ENCODE measurements around the gene ARID5B. TPM values are rescaled to one million over a fixed set of nuclear protein-coding genes. Genes with fewer than 3 reads are reported as not detected.

ARID5B gene
- total and polyA plus RNA-seq, 5 donors = 13.7 to 31.8 (median 19.3) TPM

GRCh38 chr10:62056219-62056618, 154.7 kb downstream of the ARID5B start:
- WGBS = 85% methylated on average over 2 of the region's 2 CpGs
- no peak overlapping the region for H3K4me3 ChIP-seq (ENCODE audit: low read length)
- no peak for DNase-seq
- no peak for ATAC-seq
- H3K9me3 ChIP-seq (ENCODE audit: control insufficient read depth, low read length) = no peaks in the 10 kb centered on the region
- H3K4me1 ChIP-seq (ENCODE audit: control insufficient read depth, insufficient read depth, low read length) = peaks cover 15% of the 10 kb centered on the region
- intact Hi-C loops (cut with DNase I) = no loop called here
- H3K27me3 ChIP-seq (ENCODE audit: control insufficient read depth, insufficient read depth) = no peaks in the 10 kb centered on the region
- peak overlapping the region; percentile 82 for H3K27ac ChIP-seq (ENCODE audit: low read length)

GRCh38 chr10:62056698-62057097, 155.2 kb downstream of the ARID5B start:
- intact Hi-C loops (cut with DNase I) = no loop called here
- peak overlapping the region; percentile 100 for H3K27ac ChIP-seq (ENCODE audit: low read length)
- no peak for DNase-seq
- H3K27me3 ChIP-seq (ENCODE audit: control insufficient read depth, insufficient read depth) = no peaks in the 10 kb centered on the region
- H3K4me1 ChIP-seq (ENCODE audit: control insufficient read depth, insufficient read depth, low read length) = peaks cover 19% of the 10 kb centered on the region
- 39% methylated on average over 3 of the region's 3 CpGs for WGBS
- H3K4me3 ChIP-seq (ENCODE audit: low read length) = peak overlapping the region; percentile 29
- peak; percentile 3 to 15 for ATAC-seq
- no peaks in the 10 kb centered on the region for H3K9me3 ChIP-seq (ENCODE audit: control insufficient read depth, low read length)

DNA sequence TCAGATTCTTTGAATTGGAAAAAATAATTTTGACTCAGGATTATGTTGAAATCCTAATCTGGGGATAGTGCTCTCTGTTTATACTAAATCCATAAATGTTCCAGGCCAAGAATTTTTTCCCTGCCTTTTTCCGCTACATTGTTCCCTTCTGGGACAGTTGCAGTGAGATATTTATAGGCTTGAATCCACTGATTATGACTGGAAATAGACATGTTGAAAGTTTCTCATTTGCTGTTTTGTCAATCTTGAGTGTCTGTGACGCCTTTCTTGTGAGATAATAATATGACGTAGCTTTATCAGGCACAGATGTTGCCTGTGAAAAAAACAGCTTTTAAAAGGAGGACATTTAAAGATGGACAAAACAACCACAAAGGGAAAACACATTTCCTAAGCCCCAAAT, 155.9 kb downstream of the ARID5B start:
- Histone ChIP-seq H3K27ac (ENCODE audit: low read length) (no peak overlapping the region), H3K4me1 (ENCODE audit: control insufficient read depth, insufficient read depth, low read length) (peaks cover 16% of the 10 kb centered on the region), H3K4me3 (ENCODE audit: low read length) (peak overlapping the region; percentile 29), H3K9me3 (ENCODE audit: control insufficient read depth, low read length) (no peaks in the 10 kb centered on the region), H3K27me3 (ENCODE audit: control insufficient read depth, insufficient read depth) (no peaks in the 10 kb centered on the region)
- 11% methylated on average over 3 of the region's 3 CpGs for WGBS
- intact Hi-C loops (cut with DNase I) = no loop called here
- ATAC-seq = peak; percentile 85 to 89
- no peak for DNase-seq

- ATAC-seq = no peak
- Histone ChIP-seq H3K27ac (ENCODE audit: low read length) (peak overlapping the region; percentile 64), H3K4me1 (ENCODE audit: control insufficient read depth, insufficient read depth, low read length) (peaks cover 11% of the 10 kb centered on the region), H3K27me3 (ENCODE audit: control insufficient read depth, insufficient read depth) (no peaks in the 10 kb centered on the region), H3K9me3 (ENCODE audit: control insufficient read depth, low read length) (no peaks in the 10 kb centered on the region), H3K4me3 (ENCODE audit: low read length) (peak overlapping the region; percentile 22)
- intact Hi-C loops (cut with DNase I) = no loop called here
- DNase-seq = no peak
- WGBS = 61% methylated on average over 5 of the region's 5 CpGs
Observed at GRCh38 chr10:62057850-62058249, 156.4 kb downstream of the ARID5B start.

- ATAC-seq (no peak), DNase-seq (no peak)
- H3K27ac ChIP-seq (ENCODE audit: low read length) = peak overlapping the region; percentile 14
- H3K4me3 ChIP-seq (ENCODE audit: low read length) = no peak overlapping the region
- no peaks in the 10 kb centered on the region for H3K27me3 ChIP-seq (ENCODE audit: control insufficient read depth, insufficient read depth)
- WGBS = 54% methylated on average over 2 of the region's 2 CpGs
- no peaks in the 10 kb centered on the region for H3K9me3 ChIP-seq (ENCODE audit: control insufficient read depth, low read length)
- peaks cover 10% of the 10 kb centered on the region for H3K4me1 ChIP-seq (ENCODE audit: control insufficient read depth, insufficient read depth, low read length)
- intact Hi-C loops (cut with DNase I) = no loop called here
Observed at GRCh38 chr10:62058476-62058875, 157.0 kb downstream of the ARID5B start.

DNA sequence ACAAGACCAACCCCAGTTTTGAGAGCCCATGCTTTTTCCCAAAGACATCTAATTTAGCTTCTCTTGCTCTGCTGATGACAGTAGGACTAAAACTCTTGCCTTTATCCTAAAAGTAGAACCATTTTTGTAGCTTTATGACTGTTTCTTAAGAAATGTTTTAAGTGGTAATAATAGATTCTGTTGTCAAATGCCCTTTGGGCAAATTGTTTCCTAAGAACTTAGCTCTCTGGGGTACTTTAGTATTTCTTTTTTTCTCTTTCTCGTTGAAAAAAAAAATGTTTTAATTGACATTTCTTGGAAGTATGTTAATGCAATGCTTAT, 157.4 kb downstream of the ARID5B start:
- intact Hi-C loops (cut with DNase I) = no loop called here

GRCh38 chr10:62059217-62059920, 157.9 kb downstream of the ARID5B start:
- peak overlapping the region; percentile 67 for H3K27ac ChIP-seq (ENCODE audit: low read length)
- H3K4me1 ChIP-seq (ENCODE audit: control insufficient read depth, insufficient read depth, low read length) = peaks cover 14% of the 10 kb centered on the region
- H3K27me3 ChIP-seq (ENCODE audit: control insufficient read depth, insufficient read depth) = no peaks in the 10 kb centered on the region
- DNase-seq = no peak
- 32% methylated on average over 4 of the region's 4 CpGs for WGBS
- no peak for ATAC-seq
- peak overlapping the region; percentile 30 for H3K4me3 ChIP-seq (ENCODE audit: low read length)
- no peaks in the 10 kb centered on the region for H3K9me3 ChIP-seq (ENCODE audit: control insufficient read depth, low read length)
- intact Hi-C loops (cut with DNase I) = no loop called here

More for the DNA sequence above, 157.4 kb downstream of the ARID5B start:
- ATAC-seq (no peak), DNase-seq (no peak)
- Histone ChIP-seq H3K27me3 (ENCODE audit: control insufficient read depth, insufficient read depth) (no peaks in the 10 kb centered on the region), H3K9me3 (ENCODE audit: control insufficient read depth, low read length) (no peaks in the 10 kb centered on the region), H3K4me3 (ENCODE audit: low read length) (no peak overlapping the region), H3K27ac (ENCODE audit: low read length) (no peak overlapping the region), H3K4me1 (ENCODE audit: control insufficient read depth, insufficient read depth, low read length) (peaks cover 13% of the 10 kb centered on the region)
- 14% methylated on average over 1 of the region's 1 CpG for WGBS

DNA sequence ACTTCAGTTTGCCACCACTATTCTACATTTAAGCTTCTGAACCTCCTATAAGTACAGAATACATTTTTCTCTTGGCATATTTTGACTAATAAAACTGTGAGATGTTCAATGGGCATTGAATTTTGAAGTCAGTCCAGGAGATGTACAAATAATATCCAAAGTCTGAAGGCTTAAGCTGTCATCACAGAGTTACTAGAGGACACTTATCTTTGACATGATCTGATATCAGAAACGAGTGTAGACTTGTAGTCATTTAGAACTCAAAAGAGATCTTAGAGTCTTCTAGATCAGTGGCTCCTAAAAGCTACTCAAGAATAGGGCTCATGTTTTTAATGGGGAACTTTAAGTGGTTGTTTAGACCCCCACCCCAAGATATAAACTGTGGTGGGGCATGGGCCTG, 160.5 kb downstream of the ARID5B start:
- no peaks in the 10 kb centered on the region for H3K27me3 ChIP-seq (ENCODE audit: control insufficient read depth, insufficient read depth)
- ATAC-seq (no peak), DNase-seq (no peak)
- peaks cover 7% of the 10 kb centered on the region for H3K4me1 ChIP-seq (ENCODE audit: control insufficient read depth, insufficient read depth, low read length)
- no peaks in the 10 kb centered on the region for H3K9me3 ChIP-seq (ENCODE audit: control insufficient read depth, low read length)
- intact Hi-C loops (cut with DNase I) = no loop called here
- WGBS = 37% methylated on average over 1 of the region's 1 CpG
- no peak overlapping the region for H3K4me3 ChIP-seq (ENCODE audit: low read length)
- no peak overlapping the region for H3K27ac ChIP-seq (ENCODE audit: low read length)

DNA sequence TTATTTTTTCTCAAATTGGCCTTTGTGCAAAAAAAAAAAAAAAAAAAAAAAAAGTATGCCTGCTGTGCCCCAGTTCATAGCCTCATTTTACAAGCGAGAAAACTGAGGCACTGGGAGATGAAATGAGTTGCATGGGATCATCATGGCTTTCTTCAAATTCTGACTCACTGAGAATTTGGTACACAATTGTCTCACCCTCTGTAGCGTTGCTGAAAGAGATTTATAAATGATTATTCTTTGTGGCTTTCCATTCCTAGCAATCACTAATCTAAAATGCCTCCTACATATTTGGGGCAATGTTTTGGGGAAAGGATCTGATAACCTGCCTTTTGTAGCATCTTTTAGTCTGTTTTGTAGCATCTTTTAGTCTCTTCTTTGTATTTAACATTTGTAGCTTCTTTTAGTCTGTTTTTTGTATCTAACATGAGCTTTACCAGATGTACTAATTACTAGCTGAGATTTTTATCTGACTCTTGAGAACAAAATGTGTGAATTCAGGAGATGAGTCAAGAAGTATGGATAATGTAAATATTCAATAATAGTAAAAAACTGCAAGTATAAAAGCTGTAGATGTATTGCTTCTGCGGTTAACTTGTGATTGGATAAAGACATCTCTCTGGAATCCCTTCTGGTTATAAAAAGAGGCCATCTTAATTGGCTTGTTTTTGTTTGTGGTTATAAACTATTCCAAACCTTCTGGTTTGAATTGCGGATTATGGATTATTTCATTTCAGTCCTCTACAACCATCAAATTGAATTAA, 161.4 kb downstream of the ARID5B start:
- Histone ChIP-seq H3K27ac (ENCODE audit: low read length) (no peak overlapping the region), H3K9me3 (ENCODE audit: control insufficient read depth, low read length) (no peaks in the 10 kb centered on the region), H3K4me3 (ENCODE audit: low read length) (no peak overlapping the region), H3K4me1 (ENCODE audit: control insufficient read depth, insufficient read depth, low read length) (peaks cover 9% of the 10 kb centered on the region), H3K27me3 (ENCODE audit: control insufficient read depth, insufficient read depth) (no peaks in the 10 kb centered on the region)
- DNase-seq (no peak), ATAC-seq (no peak)
- intact Hi-C loops (cut with DNase I) = no loop called here
- WGBS = 92% methylated on average over 4 of the region's 4 CpGs

DNA sequence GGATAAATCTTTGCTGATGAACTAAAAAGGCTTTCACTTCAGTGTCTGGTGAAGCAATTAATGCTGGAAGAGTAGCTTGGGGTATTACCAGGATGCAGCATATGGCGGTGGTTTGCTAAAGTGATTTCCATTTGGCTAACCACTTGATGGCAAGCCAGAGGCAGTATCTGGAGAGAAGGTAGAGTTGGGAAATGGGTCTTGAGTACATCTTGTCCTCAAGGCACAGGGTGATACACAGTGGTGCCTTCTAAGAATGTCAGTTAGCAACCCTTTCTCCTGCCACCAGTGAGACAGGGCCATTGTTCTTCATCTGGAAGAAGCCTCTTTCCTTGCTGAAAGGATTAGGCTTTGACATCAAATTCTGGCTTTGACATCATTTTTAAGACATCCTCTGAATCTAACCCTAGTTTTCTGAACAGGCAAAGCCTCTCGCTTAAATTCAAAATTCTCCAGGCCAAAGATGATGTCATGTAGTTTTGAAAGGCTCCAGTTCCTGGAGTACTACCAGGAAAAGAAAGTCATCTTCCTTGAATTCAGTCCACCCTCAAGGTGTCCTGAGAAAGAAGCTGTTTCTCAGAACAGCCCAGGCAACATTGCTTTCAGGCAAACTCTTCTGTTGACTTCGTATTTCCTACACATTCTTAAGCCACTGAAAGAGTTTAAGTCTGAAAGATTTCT, 162.4 kb downstream of the ARID5B start:
- H3K4me3 ChIP-seq (ENCODE audit: low read length) = no peak overlapping the region
- no peaks in the 10 kb centered on the region for H3K27me3 ChIP-seq (ENCODE audit: control insufficient read depth, insufficient read depth)
- no peaks in the 10 kb centered on the region for H3K9me3 ChIP-seq (ENCODE audit: control insufficient read depth, low read length)
- H3K27ac ChIP-seq (ENCODE audit: low read length) = peak overlapping the region; percentile 80
- peaks cover 9% of the 10 kb centered on the region for H3K4me1 ChIP-seq (ENCODE audit: control insufficient read depth, insufficient read depth, low read length)
- peak in 2 of 3 donors; percentile 26 to 48 for DNase-seq
- intact Hi-C loops (cut with DNase I) = no loop called here
- 52% methylated on average over 3 of the region's 3 CpGs for WGBS
- peak; percentile 81 to 86 for ATAC-seq

- intact Hi-C loops (cut with DNase I) = no loop called here
- Histone ChIP-seq H3K4me3 (ENCODE audit: low read length) (no peak overlapping the region), H3K9me3 (ENCODE audit: control insufficient read depth, low read length) (no peaks in the 10 kb centered on the region), H3K4me1 (ENCODE audit: control insufficient read depth, insufficient read depth, low read length) (peaks cover 9% of the 10 kb centered on the region), H3K27me3 (ENCODE audit: control insufficient read depth, insufficient read depth) (no peaks in the 10 kb centered on the region), H3K27ac (ENCODE audit: low read length) (peak overlapping the region; percentile 4)
- DNase-seq = no peak
- no peak for ATAC-seq
- 100% methylated on average over 1 of the region's 1 CpG for WGBS
Observed at GRCh38 chr10:62067560-62067959, 166.1 kb downstream of the ARID5B start.

Measured in right cardiac atrium (tissue), 5 donors.